A673 (cell line): Measurements from ENCODE around the gene MRPL51. TPM values are rescaled to one million over a fixed set of nuclear protein-coding genes. Genes with fewer than 3 reads are reported as not detected.
"Not testable (repeated sequence)": the region's sequence is repeated elsewhere in the genome, so short reads cannot be mapped to it uniquely, and the experiment has no call there.

Source experiments
- BruUV-seq: library from RNA; stranded (reverse); fragments of 400-500 nt; replicated peaks from 2 replicates; lab custom pipeline; 2021; lab: Mats Ljungman, UMichigan
- CTCF ChIA-PET: fragments of 300-600 bp; sonication (Branson Sonifier 250); formaldehyde crosslinking; loops from one replicate; lab custom pipeline; 2022; ENCODE audit warnings: antibody characterized with exemption; lab: Charles Lee
- POLR2A ChIA-PET: fragments of 300-600 bp; sonication (Branson Sonifier 250); formaldehyde crosslinking; loops from one replicate; lab custom pipeline; 2022; ENCODE audit warnings: antibody characterized with exemption; ENCODE audit not compliant: low non-redundant PET; lab: Charles Lee
- DNase-seq: peaks from one replicate; pipeline ENCODE4 v3.0.0-alpha.2; 2015; ENCODE audit warnings: low spot score
- H3K27ac ChIP-seq: fragments of 200-600 bp; sonication (generic); 2 replicates; pipeline ENCODE4 v1.5.1; 2016; ENCODE audit warnings: mixed run types, low read depth, mild to moderate bottlenecking, mixed read lengths, antibody characterized with exemption, low read length; ENCODE audit not compliant: poor library complexity, severe bottlenecking
- H3K27me3 ChIP-seq: fragments of 200-600 bp; sonication (generic); replicated peaks from 2 replicates; pipeline ENCODE4 v1.6.1; 2017; ENCODE audit warnings: mixed run types, low read depth, mild to moderate bottlenecking, mixed read lengths, antibody characterized with exemption, low read length; ENCODE audit not compliant: insufficient read depth, poor library complexity
- H3K36me3 ChIP-seq: fragments of 200-600 bp; sonication (generic); 2 replicates; pipeline ENCODE4 v1.6.1; 2016; ENCODE audit warnings: mixed run types, mild to moderate bottlenecking, mixed read lengths, antibody characterized with exemption, low read length; ENCODE audit not compliant: insufficient read depth, poor library complexity, severe bottlenecking
- H3K4me1 ChIP-seq: fragments of 200-600 bp; sonication (generic); 2 replicates; pipeline ENCODE4 v1.6.1; 2017; ENCODE audit warnings: mixed run types, mild to moderate bottlenecking, mixed read lengths, antibody characterized with exemption, low read length; ENCODE audit not compliant: insufficient read depth, poor library complexity, severe bottlenecking
- H3K4me3 ChIP-seq: fragments of 200-600 bp; sonication (generic); 2 replicates; pipeline ENCODE4 v1.5.1; 2016; ENCODE audit warnings: low read depth, mixed run types, mild to moderate bottlenecking, mixed read lengths, low read length; ENCODE audit not compliant: poor library complexity, severe bottlenecking
- H3K9me3 ChIP-seq: fragments of 200-600 bp; sonication (generic); 2 replicates; pipeline ENCODE4 v1.6.1; 2016; ENCODE audit warnings: mixed run types, low read depth, mild to moderate bottlenecking, mixed read lengths, antibody characterized with exemption, low read length; ENCODE audit not compliant: poor library complexity, severe bottlenecking
- EZH2 ChIP-seq: fragments of 200-600 bp; sonication (generic); IDR thresholded peaks from 2 replicates; pipeline ENCODE4 v1.6.1; 2017; ENCODE audit warnings: borderline replicate concordance, low read depth, mild to moderate bottlenecking, mixed read lengths, antibody characterized with exemption, low read length; ENCODE audit not compliant: poor library complexity, severe bottlenecking
- intact Hi-C: fragments of 100-400 bp; cut with micrococcal nuclease; formaldehyde crosslinking; loops from one replicate; pipeline ENCODE4 v1.10.0; 2022; ENCODE audit not compliant: unreplicated experiment
- total RNA-seq: library from RNA; stranded (reverse); gene quantifications from 2 replicates; pipeline ENCODE4 v1.2.3, GENCODE V29; 2021
- TF ChIP-seq, protein P1 (sequence below): fragments of 300-800, 200-600 bp; sonication (generic); conservative IDR thresholded peaks from 2 replicates; pipeline ENCODE4 v1.5.1; 2017; ENCODE audit warnings: low read depth, mild to moderate bottlenecking, antibody characterized with exemption, low read length, moderate library complexity, mixed read lengths

MRPL51 gene
- total RNA-seq, 1 experiment from 2014 or later = 401 TPM

DNA sequence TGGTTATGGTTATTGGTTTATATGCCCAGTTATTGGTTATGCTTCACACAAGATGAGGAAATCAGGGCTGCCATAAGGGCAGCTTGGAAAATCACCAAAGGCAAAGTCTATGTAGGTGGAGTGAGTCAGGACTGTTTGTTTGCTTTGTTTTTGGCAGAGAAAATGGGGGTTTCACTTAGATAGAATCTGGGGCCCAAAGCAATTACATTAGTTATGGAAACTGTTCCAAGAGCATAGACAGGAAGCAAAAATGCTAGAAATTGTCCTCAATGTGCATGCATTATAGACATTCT is 24.8 kb downstream of the MRPL51 start:
- H3K36me3 ChIP-seq = peaks cover 26% of the 10 kb centered on the region
- no peak overlapping the region for H3K27ac ChIP-seq
- no peak overlapping the region for H3K4me3 ChIP-seq
- DNase-seq = no peak
- peaks cover 14% of the 10 kb centered on the region for H3K4me1 ChIP-seq
- intact Hi-C loops = no loop called here
- H3K27me3 ChIP-seq = no peaks in the 10 kb centered on the region
- POLR2A ChIA-PET = no interaction called here
- CTCF ChIA-PET = no interaction called here
- BruUV-seq = no TSS peak
- TF ChIP-seq, protein P1, sequence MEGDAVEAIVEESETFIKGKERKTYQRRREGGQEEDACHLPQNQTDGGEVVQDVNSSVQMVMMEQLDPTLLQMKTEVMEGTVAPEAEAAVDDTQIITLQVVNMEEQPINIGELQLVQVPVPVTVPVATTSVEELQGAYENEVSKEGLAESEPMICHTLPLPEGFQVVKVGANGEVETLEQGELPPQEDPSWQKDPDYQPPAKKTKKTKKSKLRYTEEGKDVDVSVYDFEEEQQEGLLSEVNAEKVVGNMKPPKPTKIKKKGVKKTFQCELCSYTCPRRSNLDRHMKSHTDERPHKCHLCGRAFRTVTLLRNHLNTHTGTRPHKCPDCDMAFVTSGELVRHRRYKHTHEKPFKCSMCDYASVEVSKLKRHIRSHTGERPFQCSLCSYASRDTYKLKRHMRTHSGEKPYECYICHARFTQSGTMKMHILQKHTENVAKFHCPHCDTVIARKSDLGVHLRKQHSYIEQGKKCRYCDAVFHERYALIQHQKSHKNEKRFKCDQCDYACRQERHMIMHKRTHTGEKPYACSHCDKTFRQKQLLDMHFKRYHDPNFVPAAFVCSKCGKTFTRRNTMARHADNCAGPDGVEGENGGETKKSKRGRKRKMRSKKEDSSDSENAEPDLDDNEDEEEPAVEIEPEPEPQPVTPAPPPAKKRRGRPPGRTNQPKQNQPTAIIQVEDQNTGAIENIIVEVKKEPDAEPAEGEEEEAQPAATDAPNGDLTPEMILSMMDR = no peak
- TF ChIP-seq EZH2 = no peak
- no peaks in the 10 kb centered on the region for H3K9me3 ChIP-seq

DNA sequence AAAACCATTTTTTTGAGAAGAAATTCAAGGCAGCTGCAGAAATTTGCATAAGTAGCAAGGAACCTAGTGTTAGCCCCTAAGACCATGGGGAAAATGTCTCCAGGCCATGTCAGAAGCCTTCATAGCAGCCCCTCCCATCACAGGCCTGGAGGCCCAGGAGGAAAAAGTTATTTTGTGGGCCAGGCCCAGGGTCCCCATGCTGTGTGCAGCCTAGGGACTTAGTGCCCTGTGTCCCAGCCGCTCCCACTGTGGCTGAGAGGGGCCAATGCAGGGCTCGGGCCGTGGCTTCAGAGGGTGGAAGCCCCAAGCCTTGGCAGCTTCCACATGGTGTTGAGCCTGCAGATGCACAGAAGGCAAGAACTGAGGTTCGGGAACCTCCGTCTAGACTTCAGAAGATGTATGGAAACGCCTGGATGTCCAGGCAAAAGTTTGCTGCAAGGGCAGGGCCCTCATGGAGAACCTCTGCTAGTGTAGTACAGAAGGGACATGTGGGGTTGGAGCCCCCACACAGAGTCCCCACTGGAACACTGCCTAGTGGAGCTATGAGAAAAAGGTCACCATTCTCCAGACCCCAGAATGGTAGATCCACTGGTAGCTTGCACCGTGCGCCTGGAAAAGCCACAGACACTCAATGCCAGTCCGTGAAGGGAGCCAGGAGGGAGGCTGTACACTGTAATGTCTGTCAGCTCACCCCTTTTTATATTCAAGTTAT is 25.3 kb downstream of the MRPL51 start:
- intact Hi-C loops, CTCF ChIA-PET, H3K4me3 ChIP-seq, H3K27ac ChIP-seq, H3K27me3 ChIP-seq, DNase-seq, POLR2A ChIA-PET, BruUV-seq, H3K9me3 ChIP-seq: not testable (repeated sequence)
- Histone ChIP-seq H3K36me3 (peaks cover 30% of the 10 kb centered on the region), H3K4me1 (peaks cover 14% of the 10 kb centered on the region)

DNA sequence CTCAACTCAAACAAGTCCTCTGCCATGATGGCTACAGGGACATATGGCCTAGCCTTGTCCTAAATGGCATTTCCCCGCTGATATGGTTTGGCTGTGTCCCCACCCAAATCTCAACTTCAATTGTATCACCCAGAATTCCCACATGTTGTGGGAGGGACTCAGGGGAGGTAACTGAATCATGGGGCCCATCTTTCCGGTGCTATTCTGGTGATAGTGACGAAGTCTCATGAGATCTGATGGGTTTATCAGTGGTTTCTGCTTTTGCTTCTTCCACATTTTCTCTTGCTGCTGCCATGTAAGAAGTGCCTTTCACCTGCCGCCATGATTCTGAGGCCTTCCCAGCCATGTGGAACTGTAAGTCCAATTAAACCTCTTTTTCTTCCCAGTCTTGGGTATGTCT is 26.3 kb downstream of the MRPL51 start:
- CTCF ChIA-PET, DNase-seq, H3K27ac ChIP-seq, BruUV-seq, POLR2A ChIA-PET, H3K9me3 ChIP-seq, intact Hi-C loops, H3K27me3 ChIP-seq, H3K4me3 ChIP-seq: not testable (repeated sequence)
- Histone ChIP-seq H3K4me1 (peaks cover 14% of the 10 kb centered on the region), H3K36me3 (peaks cover 38% of the 10 kb centered on the region)

DNA sequence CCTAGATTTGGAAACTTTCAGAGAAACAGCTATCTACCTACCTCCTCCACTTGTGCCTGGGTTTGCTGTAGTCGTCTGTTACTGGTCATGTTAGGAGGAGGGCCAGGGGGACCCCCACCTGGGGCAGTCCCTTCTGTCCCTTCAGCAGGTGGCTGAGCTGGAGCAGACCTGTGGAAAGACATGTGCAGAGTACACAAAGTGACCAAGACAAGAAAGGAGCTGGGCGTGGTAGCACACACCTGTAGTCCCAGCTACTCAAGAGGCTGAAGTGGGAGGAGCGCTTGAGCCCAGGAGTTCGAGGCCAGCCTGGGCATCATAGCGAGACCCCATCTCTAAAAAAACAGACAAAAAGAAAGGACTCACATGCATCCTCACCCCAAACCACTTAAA is 26.9 kb downstream of the MRPL51 start:
- Histone ChIP-seq H3K27ac (no peak overlapping the region), H3K4me3 (no peak overlapping the region), H3K9me3 (no peaks in the 10 kb centered on the region), H3K27me3 (no peaks in the 10 kb centered on the region), H3K36me3 (peaks cover 38% of the 10 kb centered on the region), H3K4me1 (peaks cover 11% of the 10 kb centered on the region)
- CTCF ChIA-PET = interaction anchor here (1.2 to 1.8 kb wide), 3 partner anchors 15 to 42 kb away, joined by 3 to 15 read pairs (median 6); partner anchors contain the start of genes MRPL51 and TAPBPL
- TF ChIP-seq, protein P1 = no peak
- no peak for TF ChIP-seq EZH2
- POLR2A ChIA-PET = no interaction called here
- intact Hi-C loops = no loop called here
- no TSS peak for BruUV-seq
- no peak for DNase-seq
